GM19035 (cell line): ENCODE data around the gene WNT7A.

Experiments used
- ATAC-seq: cut with Tn5 transposase; IDR thresholded peaks from one replicate; pipeline ENCODE4 v1.9.1; 2021; ENCODE audit not compliant: unreplicated experiment

WNT7A gene

GRCh38 chr3:13776253-13777050, 103.4 kb downstream of the WNT7A start:
- ATAC-seq: no peak

- no peak for ATAC-seq
Measured at GRCh38 chr3:13772885-13773745, 106.8 kb downstream of the WNT7A start.

DNA sequence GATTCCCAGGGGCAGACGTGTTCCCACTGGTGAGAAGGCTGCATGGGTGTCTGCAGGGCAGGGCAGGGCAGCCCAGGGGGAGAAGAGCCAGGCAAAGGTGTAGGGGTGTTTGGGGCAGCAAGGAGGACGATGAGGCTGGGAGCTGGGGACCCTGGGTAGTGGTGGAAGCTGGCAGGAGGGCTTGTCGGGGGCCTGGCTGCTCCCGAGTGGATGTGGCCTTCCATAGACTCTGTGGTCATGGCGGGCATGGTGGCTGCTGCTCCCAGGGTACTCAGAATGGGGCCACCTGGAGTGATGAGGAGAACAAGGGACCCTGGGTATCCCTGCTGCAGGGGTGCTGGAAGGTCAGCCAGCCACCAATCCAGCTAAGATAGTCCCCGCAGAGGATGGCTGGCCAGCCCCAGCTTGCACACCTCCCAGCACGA, 107.5 kb downstream of the WNT7A start:
- ATAC-seq: no peak

GRCh38 chr3:13771496-13771895, 108.4 kb downstream of the WNT7A start:
- no peak for ATAC-seq

DNA sequence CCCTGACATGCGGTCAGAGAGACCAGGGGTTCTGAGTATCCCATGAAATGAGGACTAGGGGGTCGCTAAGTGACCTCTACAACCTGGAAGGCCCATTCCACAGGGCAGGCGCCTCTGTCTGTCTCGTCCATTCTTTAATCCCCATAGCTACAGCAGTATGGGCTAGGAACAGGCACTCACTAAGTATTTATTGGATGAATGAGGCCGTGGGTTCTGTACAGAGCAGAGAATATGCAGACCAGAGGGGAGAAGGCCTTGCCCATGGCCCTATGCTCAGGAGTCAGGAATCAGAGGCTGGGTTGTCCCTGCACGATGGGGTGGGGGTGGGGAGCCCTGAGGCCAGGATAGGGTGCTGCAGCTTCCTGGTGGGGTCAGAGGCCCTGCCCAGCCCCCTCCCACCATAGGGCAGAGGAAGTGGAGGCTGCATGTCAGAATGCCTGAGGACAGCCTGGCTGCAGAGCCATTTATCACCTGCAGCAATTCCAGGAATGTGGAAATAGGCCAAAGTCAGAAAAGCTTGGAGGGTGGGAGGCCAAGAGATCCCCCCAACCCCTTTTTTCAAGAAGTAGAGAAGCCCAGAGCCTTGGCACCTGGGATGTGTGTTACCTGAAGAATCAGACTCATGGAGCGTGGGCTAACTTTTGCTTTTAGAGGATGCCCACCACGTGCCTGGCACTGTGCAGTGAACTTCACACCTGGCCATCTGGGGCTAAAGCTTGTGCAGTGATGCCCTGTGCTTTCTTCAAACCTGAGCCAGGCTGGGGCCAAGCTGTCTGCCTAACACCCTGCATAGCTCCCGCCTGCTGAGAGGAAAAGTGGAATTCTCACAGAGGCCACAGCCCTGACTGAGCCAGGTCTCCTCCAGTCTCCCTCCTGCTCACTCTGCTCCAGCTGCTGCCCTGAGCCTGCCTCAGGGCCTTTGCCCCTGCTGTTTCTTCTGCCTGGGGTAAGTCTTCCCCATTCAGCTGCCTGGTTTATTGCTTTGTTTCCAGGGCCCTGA, 109.4 kb downstream of the WNT7A start:
- ATAC-seq: no peak

DNA sequence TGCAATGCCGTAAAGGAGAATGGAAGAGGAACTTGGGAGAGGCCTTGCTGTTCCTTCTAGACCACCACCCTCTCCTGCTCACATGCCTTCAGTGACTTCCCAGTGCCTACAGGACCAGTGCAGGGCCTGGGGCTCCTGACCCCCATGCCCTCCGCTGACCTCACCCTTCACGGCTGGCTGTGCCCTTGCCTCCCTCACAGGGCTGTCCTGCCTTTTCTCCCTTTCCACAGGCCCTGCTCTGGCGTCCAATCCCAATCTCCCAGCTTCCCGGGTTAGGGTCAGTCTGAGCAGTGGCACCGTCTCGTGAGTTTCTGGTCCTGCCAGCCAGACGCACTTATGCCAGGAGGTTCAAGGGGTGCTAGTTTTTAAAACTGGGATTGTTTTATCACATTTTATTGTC, 110.4 kb downstream of the WNT7A start:
- no peak for ATAC-seq

DNA sequence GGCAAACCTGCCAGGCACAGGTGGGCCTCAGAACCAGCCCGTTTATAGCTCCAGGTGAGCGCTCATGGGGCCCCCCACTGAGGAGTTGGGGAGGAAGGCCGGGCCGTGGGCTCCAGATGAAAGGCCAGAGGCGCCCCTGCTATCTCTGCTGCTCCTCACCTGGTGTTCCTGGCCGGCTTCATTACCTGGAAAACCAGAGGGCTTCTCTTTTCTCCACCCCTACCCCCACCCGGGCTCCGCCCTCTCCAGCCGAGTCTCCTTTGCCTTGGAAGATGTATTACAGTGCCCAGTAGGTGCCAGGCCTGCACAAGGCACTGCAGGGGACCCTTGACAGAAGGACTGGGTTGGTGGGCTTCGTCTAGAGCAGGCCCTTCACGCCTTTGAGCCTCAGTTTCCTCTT, 111.4 kb downstream of the WNT7A start:
- ATAC-seq: no peak

- no peak for ATAC-seq
Measured at GRCh38 chr3:13767896-13768295, 112.0 kb downstream of the WNT7A start.

DNA sequence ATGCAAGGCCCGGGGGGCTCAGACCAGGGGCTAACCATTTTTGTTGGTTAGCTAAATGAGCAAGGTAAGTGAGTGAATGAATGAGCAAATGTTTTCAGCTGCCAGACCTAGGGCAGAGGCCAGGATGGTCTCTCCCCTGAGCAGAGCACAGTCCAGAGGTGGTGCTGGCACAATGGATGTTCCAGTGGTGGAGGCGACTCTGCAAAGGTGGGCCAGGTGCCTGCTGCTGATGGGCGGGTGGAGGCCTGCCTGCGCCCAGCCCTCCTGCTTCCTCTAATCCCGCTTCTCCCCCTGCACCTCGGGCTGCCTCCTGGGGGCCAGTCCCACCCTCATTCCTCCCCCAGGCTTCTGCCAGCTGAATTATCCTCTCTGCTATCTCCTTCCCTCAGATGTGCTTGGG, 112.8 kb downstream of the WNT7A start:
- no peak for ATAC-seq
